SK-N-DZ (cell line): Measurements from ENCODE around the gene CELSR3.

ENCODE experiments used
- small RNA-seq, 2 experiments: library from RNA; depleted of rRNA; stranded (forward); fragments of <200 nt; gene quantifications; one replicate each; pipeline ENCODE3, GENCODE V24; 2014

CELSR3 gene

Small RNAs within 50 kb of the gene (small RNA-seq; reads per million reads assigned to genes)
- 0 reads per million in 2 experiments for gene AC141002.1
